Gastrocnemius medialis (tissue), 4 donors: ENCODE data around the gene CCL2.

Source experiments
- POLR2A ChIP-seq, 2 donors: fragments of 450-650 bp; IDR thresholded peaks; one replicate each; pipeline ENCODE4 v1.6.1; 2017; ENCODE audit warnings: antibody characterized with exemption in 2 of 2, mild to moderate bottlenecking in 2 of 2, moderate library complexity in 2 of 2
- TF ChIP-seq, protein P1 (sequence below), 5 experiments: fragments of 450-650 bp in 3 of 5; fragments of 200-600 bp in 2 of 5; sonication (generic) in 2 of 5; IDR thresholded peaks in 4 of 5; conservative IDR thresholded peaks in 1 of 5; 1 replicate in 4 of 5; 2 replicates in 1 of 5; pipeline ENCODE4 v1.5.1; 2016 to 2019; ENCODE audit warnings: antibody characterized with exemption in 5 of 5, mild to moderate bottlenecking in 3 of 5, moderate library complexity in 3 of 5

DNA sequence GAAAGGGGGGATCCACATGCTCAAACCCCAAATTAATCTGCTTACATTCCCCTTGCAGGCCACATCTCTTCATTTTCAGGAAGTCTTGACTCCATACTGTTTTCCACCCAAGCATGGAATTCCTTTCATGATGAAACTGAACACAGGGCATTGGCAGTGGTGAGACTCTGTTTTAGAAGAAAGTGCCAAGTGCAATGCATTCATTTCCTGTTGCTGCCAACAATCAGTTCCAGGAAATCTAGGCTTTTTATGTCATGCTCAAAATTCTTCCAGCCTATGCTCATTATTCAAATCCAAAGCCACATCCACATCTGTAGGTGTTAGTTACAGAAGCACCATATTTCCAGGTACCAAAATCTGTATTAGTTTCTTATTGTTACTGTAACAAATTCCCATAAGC is 4.1 kb downstream of the CCL2 start:
- TF ChIP-seq POLR2A (IDR thresholded peaks at IDR 0.05), result no peak
- TF ChIP-seq, protein P1, sequence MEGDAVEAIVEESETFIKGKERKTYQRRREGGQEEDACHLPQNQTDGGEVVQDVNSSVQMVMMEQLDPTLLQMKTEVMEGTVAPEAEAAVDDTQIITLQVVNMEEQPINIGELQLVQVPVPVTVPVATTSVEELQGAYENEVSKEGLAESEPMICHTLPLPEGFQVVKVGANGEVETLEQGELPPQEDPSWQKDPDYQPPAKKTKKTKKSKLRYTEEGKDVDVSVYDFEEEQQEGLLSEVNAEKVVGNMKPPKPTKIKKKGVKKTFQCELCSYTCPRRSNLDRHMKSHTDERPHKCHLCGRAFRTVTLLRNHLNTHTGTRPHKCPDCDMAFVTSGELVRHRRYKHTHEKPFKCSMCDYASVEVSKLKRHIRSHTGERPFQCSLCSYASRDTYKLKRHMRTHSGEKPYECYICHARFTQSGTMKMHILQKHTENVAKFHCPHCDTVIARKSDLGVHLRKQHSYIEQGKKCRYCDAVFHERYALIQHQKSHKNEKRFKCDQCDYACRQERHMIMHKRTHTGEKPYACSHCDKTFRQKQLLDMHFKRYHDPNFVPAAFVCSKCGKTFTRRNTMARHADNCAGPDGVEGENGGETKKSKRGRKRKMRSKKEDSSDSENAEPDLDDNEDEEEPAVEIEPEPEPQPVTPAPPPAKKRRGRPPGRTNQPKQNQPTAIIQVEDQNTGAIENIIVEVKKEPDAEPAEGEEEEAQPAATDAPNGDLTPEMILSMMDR (IDR thresholded peaks at IDR 0.05 in 4 of 5, conservative IDR thresholded peaks at IDR 0.05 in 1 of 5), result no peak
